ENCODE data around the gene PAK1. TPM values are rescaled to one million over a fixed set of nuclear protein-coding genes. Genes with fewer than 3 reads are reported as not detected.
A peak's percentile ranks its signal among the peaks of the same experiment; 100 is the strongest.

PAK1 gene
- polyA plus RNA-seq, 3 donors, result 128 to 195 (median 134) TPM

DNA sequence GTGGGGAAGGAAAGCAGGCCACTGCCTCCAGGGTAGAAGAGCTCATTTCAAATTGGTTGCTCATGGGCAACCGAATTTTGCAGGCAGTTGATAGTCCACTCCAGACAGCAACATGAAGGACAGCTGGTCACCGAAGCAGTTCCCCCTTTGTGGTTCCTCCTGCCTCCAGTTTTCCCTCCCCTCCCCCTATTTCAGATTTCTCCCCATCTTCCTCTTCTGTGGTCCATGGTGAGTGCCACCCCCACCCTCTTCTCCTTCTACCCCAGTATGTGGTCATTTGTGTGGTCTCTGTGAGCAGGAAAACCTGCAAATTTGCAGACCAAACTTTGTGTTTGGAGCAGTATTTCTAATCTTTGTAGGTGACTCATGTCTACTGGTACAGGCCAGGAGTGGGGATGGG is 38.2 kb upstream of the PAK1 start:
- peak; percentile 59 to 64 (median 63) for DNase-seq
- peaks cover 0 to 8% (median 2%) of the 10 kb centered on the region in 7 donors for H3K9me3 Mint-ChIP-seq
- intact Hi-C loops (cut with micrococcal nuclease), result no loop called here
- H4K20me1 ChIP-seq (ENCODE audit: insufficient read depth, low read length), result no peaks in the 10 kb centered on the region
- peaks cover 0 to 5% (median 0%) of the 10 kb centered on the region in 3 donors for H3K27me3 Mint-ChIP-seq (ENCODE audit: low read depth in 3 of 3)
- H3K27me3 ChIP-seq (ENCODE audit: control insufficient read depth in 2 of 2, insufficient read depth in 2 of 2, low read length in 2 of 2), result no peaks in the 10 kb centered on the region
- peaks cover 40% of the 10 kb centered on the region for H3K4me1 Mint-ChIP-seq
- H3K4me1 ChIP-seq (ENCODE audit: control insufficient read depth in 1 of 2, insufficient read depth in 2 of 2, low read length in 2 of 2), result peaks cover 35 to 41% of the 10 kb centered on the region in 2 donors
- peak overlapping the region; percentile 69 for H3K4me2 ChIP-seq (replicated peaks; ENCODE audit: extremely low read depth, low read length, poor library complexity, severe bottlenecking)
- peak overlapping the region; percentile 37 for H2AFZ ChIP-seq (ENCODE audit: insufficient read depth, low read depth, low read length, poor library complexity, severe bottlenecking)
- H3K27ac ChIP-seq (ENCODE audit: low read depth in 1 of 2, low read length in 2 of 2), result peak overlapping the region in 1 of 2 donors; percentile 80
- H3K9me3 ChIP-seq (replicated peaks in 1 of 2; ENCODE audit: control insufficient read depth in 1 of 2, insufficient read depth in 1 of 2, low read length in 2 of 2), result peaks cover 0 to 4% of the 10 kb centered on the region in 2 donors
- H3K4me3 ChIP-seq (replicated peaks in 1 of 3; ENCODE audit: low read depth in 2 of 3, low read length in 3 of 3), result peak overlapping the region in 1 of 3 experiments; percentile 61
- H3K36me3 ChIP-seq (replicated peaks in 1 of 2; ENCODE audit: control insufficient read depth in 1 of 2, insufficient read depth in 2 of 2, low read length in 2 of 2), result no peaks in the 10 kb centered on the region
- H3K79me2 ChIP-seq (ENCODE audit: insufficient read depth, low read length), result no peaks in the 10 kb centered on the region
- peak overlapping the region; percentile 21 to 76 for H3K4me3 Mint-ChIP-seq
- peak overlapping the region; percentile 0 to 82 (median 75) for H3K27ac Mint-ChIP-seq
- H3K36me3 Mint-ChIP-seq, result peaks cover 0 to 2% of the 10 kb centered on the region in 2 donors
- 0% methylated on average over 2 of the region's 2 CpGs for WGBS (ENCODE audit: insufficient coverage)
- TF ChIP-seq, protein P1, sequence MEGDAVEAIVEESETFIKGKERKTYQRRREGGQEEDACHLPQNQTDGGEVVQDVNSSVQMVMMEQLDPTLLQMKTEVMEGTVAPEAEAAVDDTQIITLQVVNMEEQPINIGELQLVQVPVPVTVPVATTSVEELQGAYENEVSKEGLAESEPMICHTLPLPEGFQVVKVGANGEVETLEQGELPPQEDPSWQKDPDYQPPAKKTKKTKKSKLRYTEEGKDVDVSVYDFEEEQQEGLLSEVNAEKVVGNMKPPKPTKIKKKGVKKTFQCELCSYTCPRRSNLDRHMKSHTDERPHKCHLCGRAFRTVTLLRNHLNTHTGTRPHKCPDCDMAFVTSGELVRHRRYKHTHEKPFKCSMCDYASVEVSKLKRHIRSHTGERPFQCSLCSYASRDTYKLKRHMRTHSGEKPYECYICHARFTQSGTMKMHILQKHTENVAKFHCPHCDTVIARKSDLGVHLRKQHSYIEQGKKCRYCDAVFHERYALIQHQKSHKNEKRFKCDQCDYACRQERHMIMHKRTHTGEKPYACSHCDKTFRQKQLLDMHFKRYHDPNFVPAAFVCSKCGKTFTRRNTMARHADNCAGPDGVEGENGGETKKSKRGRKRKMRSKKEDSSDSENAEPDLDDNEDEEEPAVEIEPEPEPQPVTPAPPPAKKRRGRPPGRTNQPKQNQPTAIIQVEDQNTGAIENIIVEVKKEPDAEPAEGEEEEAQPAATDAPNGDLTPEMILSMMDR (IDR thresholded peaks at IDR 0.05), result no peak
- no peak overlapping the region for H3K9ac ChIP-seq (ENCODE audit: insufficient read depth, low read length, poor library complexity, severe bottlenecking)

DNA sequence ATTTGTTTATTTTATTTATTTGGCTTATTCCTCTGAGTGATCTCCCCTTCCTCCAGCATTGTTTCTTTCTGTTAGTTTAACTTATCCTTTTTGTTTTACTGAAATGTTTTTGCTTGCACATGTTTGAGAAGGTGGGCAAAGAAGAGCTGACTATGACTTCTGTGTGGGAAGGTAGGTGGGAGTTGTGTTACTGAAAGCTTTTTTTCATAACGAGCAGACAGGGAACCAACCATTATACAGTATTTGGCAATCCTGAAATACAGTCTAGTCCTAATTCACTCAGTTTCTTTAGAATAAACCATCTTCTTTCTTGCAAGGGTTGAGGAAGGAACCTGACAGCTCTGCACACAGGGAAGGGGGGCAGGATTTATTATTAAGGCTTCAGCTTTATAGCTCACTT is 37.0 kb upstream of the PAK1 start:
- H4K20me1 ChIP-seq (ENCODE audit: insufficient read depth, low read length), result no peaks in the 10 kb centered on the region
- no CpG with 5 or more reads among the region's 1 CpG for WGBS (ENCODE audit: insufficient coverage)
- peaks cover 0 to 4% of the 10 kb centered on the region in 2 donors for H3K9me3 ChIP-seq (replicated peaks in 1 of 2; ENCODE audit: control insufficient read depth in 1 of 2, insufficient read depth in 1 of 2, low read length in 2 of 2)
- DNase-seq, result no peak
- Mint-ChIP-seq H3K9me3 (peaks cover 0 to 8% (median 2%) of the 10 kb centered on the region in 7 donors), H3K36me3 (peaks cover 0 to 2% of the 10 kb centered on the region in 2 donors), H3K4me3 (peak overlapping the region in 1 of 2 donors; percentile 18), H3K4me1 (peaks cover 42% of the 10 kb centered on the region), H3K27me3 (ENCODE audit: low read depth in 3 of 3) (peaks cover 0 to 2% (median 0%) of the 10 kb centered on the region in 3 donors), H3K27ac (peak overlapping the region in 2 of 7 donors; percentile 32 to 73)
- no peaks in the 10 kb centered on the region for H3K79me2 ChIP-seq (ENCODE audit: insufficient read depth, low read length)
- H3K4me2 ChIP-seq (replicated peaks; ENCODE audit: extremely low read depth, low read length, poor library complexity, severe bottlenecking), result peak overlapping the region; percentile 69
- no peaks in the 10 kb centered on the region for H3K27me3 ChIP-seq (ENCODE audit: control insufficient read depth in 2 of 2, insufficient read depth in 2 of 2, low read length in 2 of 2)
- peak overlapping the region in 1 of 2 donors; percentile 80 for H3K27ac ChIP-seq (ENCODE audit: low read depth in 1 of 2, low read length in 2 of 2)
- H2AFZ ChIP-seq (ENCODE audit: insufficient read depth, low read depth, low read length, poor library complexity, severe bottlenecking), result no peak overlapping the region
- H3K4me3 ChIP-seq (replicated peaks in 1 of 3; ENCODE audit: low read depth in 2 of 3, low read length in 3 of 3), result peak overlapping the region in 1 of 3 experiments; percentile 61
- intact Hi-C loops (cut with micrococcal nuclease), result no loop called here
- no peak overlapping the region for H3K9ac ChIP-seq (ENCODE audit: insufficient read depth, low read length, poor library complexity, severe bottlenecking)
- H3K4me1 ChIP-seq (ENCODE audit: control insufficient read depth in 1 of 2, insufficient read depth in 2 of 2, low read length in 2 of 2), result peaks cover 31 to 39% of the 10 kb centered on the region in 2 donors
- H3K36me3 ChIP-seq (replicated peaks in 1 of 2; ENCODE audit: control insufficient read depth in 1 of 2, insufficient read depth in 2 of 2, low read length in 2 of 2), result no peaks in the 10 kb centered on the region
- TF ChIP-seq, protein P1 (IDR thresholded peaks at IDR 0.05), result no peak
